A204.1 (cell line): ENCODE results near the gene SMYD2.

ENCODE experiments used
- FAIRE-seq: peaks from 2 replicates; lab custom pipeline; 2012; peaks lifted over from hg19 to GRCh38; lab: Jason Lieb, UNC

SMYD2 gene

DNA sequence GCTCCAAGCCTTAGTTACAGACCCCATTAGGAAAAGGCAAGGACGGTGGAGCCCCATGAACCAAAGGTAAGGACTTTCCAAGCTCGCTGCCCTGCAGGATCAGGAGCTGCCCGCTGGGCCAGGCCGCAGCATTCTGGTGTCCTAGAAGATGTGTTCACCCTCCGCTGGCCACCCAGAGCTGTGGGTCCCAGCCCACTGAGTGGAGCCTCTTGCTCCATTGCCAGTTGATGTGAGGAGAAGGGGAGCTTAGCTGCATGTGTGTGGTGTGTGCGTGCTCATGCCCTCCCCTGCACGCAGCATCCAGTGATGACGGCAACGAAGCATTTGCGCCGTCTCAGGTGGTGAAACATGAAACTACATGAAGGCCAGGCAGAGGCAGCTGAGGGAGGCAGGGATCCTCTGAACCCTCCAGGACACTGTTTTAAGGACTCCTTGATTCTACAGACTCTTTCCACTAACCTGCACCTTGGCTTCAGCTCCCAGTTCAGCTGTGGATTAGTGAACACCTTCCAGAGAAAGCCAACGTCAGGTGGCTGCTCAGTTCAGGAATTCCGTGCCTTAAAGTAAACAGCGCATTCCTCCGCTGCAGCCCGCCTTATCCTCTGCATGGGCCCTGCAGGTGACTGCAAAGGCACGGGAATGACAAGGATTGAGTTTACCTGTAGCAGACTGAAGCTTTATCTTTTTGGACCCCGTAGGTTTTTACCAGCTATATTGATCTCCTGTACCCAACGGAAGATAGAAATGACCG, 48.7 kb downstream of the SMYD2 start:
- FAIRE-seq, result no peak

DNA sequence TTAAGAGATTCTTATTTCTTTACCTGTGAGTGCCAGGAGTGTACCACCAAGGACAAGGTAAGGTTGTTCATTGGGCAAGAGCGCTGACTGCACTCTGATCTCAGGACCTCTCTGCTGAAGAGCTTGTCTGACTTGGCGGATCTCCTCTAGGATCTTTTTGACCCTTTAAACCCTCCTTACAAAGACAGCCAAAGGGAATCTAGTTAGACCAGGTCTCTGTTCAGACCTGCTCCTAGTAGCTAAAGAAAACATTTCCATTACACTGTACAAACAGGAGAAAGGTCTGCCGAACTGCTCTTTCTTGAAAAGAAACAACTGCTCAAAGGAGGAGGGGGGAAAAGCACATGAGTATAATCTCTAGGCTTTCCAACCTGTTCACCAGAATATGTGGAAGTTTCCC, 49.3 kb downstream of the SMYD2 start:
- FAIRE-seq, result no peak

DNA sequence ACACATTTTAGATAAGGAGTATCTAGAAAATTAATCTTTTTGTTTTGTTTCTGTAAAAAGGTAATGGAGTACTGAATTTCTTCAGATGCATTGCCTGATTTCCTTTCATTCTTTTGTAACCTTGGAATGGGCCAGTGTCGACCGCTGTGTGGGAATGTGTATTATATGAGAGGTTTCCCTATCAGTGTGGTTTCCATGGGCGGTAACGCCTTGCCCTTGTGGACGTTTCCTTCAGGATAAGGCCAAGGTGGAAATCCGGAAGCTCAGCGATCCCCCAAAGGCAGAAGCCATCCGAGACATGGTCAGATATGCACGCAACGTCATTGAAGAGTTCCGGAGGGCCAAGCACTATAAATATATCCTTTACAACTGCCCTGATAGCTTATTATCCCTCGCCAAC, 49.8 kb downstream of the SMYD2 start:
- no peak for FAIRE-seq

DNA sequence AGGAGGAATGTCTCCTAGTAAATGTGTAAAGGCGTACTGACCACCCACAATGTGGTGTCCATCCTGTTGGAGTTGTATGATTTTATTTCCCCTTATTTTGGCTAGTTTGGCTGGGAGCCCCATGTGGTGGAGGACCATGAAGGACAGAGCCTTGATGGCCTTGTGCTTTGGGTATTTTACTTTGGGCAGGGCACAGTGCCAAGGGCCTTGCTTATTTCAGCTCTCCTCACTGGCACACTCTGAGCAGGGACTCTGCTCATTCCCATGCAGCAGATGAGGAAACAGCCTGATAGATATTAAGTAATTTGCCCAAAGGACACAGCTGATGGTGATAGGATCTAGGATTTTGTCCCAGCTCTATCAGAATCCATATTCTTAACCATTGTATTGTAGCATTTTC, 50.2 kb downstream of the SMYD2 start:
- FAIRE-seq, result no peak

DNA sequence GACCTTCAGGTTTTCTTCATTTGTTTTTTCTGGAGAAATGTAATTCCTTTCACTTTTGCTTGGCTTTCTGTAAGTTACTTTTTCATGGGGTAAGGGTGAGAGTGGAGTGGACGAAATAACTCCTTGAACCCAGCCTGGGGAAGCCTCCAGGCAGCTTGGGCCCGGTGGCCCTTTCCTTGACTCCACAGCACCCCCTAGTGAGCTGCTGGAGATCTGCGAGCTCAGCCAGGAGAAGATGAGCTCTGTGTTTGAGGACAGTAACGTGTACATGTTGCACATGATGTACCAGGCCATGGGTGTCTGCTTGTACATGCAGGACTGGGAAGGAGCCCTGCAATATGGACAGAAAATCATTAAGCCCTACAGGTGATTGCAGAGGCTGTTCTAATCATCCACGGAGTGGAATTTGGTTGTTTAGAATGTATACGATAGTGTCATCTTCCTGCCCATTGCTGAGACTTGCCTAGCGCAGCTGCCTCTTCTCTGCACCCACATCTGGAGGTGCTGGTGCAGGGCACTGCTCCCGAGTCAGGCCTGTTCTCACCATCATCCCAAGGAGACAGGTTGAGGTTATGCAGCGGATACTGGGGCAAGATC, 51.0 kb downstream of the SMYD2 start:
- FAIRE-seq, result no peak

DNA sequence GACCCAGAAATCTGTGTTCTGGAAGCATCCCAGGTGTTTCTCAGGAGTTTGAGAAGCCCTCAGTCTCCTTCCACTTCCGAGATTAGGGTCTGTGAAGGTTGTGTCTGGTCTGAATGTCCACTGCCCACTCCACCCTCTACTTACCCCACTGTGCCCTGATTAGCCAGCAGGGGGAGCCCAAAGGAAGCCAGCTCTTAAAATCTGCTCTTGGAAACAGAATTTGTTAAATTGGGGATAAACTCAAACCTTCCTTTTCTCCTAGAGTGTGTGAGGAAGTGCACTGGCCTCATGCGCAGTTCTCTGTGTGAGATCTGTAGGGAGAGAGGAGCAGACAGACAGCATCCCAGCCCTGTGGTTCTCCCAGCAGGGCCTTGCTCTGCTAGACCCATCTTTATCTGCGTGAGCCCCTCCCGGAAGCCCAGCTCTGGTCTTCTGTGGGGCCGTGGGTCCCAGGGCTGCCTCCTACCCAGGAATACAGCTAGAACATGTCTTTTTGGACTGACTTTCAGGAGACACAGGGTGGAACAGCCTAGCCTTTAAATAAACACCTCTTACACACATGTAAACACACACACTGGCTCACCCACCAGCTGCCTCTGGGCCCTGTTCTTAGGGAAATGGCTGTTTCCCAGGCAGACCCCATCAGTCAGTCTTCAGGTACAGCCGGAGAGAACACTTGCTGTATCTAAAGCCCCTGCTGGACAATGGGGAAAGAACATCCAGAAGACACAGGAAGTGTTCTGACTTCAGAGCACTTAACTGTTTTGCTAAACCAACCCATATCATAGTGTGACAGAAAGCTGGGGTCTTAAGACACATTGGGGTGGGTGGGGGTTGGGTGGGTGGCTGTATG, 52.2 kb downstream of the SMYD2 start:
- no peak for FAIRE-seq

DNA sequence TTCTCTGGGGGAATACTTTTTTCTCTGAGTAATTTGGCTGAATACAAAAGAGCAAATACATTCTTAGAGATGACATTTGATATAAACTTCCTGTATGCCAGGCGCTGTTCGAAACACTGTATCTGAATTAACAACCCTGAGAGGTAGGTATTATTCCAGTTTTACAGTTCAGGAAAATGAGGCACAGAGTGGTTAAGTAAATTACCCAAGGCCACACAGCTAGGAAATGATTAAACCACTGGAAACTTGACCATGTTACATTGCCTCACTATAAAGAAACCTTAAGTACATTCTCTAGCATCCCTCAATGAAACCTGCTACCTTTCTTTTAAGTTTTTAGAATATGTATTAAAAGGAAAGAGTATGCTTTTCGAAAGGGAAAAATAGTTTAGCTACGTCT, 54.6 kb downstream of the SMYD2 start:
- no peak for FAIRE-seq

DNA sequence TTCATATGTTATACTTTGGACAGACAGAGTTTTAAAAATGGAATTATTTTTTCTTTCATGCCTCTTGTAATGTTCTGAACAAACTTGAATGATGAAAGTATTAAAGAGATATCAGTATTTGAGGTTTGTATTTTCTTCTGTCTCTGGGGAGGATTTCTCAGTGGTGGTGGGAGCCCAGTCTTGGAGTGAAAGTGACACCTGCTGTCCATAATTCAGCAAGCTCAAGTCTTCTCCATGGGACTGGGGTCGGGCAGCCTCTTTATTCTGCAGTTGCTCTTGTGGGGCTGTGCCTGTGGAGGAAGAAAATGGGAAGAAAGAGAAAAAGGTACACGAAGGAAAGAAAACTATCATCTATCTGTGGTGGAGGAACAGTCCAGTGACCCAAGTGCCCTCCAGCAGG, 56.1 kb downstream of the SMYD2 start:
- FAIRE-seq, result no peak

DNA sequence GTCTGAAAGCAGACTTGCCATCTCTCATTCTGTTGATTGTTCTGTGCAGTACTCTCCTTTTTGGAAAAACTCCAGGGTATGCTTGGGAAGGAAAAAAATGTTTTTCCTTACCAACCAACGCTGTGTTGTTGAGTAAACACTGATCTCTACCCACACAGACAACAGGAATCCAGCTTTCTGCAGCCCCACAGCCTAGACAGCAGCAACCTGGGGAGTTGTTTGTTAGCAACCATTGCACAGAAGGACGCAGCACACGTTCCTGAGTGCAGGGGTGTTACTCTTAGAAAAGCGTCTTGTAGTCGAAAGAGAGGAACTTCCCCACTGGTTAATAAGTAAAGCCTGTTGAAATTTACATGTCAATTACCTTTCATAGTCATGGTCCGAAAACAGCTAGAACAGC, 56.6 kb downstream of the SMYD2 start:
- no peak for FAIRE-seq

DNA sequence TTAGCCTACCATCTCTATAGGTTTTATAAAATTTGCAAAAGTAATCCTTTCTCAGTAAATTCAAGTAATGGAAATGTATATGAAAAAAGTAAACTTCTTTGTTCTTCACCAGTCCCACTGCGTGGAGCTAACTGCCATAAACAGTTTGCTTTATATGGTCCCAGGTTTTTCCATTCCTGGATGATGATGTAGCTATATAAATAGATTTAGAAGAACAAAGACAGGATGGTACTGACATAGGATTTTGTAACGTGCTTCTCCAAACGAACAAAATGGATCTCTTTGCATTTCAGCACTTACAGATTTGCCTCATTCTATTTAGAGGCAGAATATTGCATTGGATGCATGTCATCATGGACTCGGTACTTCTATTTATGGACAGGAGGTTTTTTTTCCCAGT, 57.3 kb downstream of the SMYD2 start:
- no peak for FAIRE-seq

DNA sequence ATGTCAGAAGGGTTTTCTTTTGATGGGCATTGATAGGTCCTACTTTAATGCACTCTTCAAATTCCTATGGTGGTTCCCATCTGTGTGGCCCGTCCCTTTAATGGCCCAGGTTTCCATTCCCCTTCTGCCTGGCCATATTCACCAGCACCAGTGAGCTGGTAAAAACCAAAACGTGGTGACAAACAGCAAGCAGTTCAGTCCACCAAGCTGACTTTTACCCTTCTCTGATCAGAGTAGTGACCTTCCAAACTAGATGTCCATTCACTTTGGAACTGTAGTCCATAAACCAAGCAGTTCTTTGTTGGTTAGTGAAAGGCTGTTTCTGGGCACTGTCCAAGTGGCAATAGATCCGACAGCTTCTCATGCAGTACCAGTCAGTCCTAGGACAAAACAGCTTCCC, 60.5 kb downstream of the SMYD2 start:
- no peak for FAIRE-seq

DNA sequence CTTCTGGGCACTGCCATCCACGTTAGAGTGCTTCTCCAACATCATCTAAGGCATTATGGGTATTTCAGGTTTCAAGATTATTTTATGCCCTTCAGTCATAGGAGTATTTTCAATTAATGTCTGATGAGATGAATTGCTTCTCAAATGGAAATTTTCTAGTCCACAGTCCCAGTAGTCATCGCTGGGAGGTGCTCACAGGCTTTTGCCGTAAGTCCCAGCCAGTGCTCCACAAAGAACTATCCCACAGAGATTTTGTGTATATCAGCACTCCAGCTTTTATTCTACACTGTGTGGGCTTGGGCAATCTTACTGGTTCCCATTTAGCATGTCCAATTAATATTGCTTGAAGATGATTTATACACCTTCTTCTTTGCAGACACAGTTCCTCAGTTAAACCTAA, 61.0 kb downstream of the SMYD2 start:
- FAIRE-seq, result no peak

DNA sequence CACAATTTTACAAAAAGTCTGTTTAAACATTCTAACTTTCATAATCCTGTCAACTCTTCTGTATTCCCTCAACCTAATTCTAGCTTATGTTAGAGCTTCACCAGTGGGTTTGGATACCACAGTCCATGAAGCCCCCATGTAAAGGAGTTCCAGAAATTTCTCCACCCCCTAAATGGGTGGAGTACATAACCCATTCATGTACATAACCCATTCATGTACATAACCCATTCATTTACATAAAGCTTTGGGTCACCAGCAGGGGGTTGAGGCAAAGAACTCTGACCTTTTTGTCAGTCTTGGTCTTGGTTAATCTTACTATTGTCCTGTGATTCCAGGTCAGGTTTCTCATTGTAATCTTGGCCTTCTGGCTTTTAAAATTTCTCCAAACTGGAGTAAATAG, 61.6 kb downstream of the SMYD2 start:
- no peak for FAIRE-seq

DNA sequence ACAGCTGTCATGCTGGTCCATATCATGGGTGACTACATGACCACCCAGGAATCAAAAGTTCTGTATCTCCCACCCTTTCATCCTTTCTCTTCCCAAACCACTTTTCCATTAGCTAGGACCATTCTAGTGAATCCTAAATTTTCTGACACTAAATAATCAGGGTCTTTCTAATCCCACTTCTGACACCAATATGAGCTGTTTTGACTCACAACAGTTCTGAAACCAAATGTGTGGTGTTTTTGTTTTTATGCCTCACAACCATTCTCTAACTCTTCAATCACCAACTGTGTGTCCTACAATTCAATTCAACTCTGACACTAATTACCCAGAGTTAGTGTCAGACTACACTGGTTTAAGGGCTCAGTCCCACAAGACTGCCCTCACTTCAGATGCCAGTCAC, 63.9 kb downstream of the SMYD2 start:
- no peak for FAIRE-seq

DNA sequence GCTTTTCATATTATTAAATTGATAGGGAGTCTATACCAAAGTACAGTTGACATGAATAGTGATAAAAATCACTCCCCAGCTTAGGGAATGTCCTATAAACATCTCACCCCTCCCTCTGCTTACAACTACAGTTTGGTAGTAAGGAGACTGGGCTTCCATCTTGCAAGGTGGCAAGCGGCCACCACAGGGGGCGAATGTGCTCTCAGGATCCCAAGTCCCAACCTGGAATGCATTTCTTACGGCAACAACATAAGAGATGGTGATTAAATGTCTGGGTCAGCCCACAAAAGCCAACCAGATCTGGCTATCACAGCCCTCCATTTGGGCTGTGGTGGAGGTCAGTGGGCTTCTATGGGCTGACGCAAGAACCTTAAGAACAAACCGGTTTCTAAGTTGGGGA, 68.0 kb downstream of the SMYD2 start:
- FAIRE-seq, result no peak

DNA sequence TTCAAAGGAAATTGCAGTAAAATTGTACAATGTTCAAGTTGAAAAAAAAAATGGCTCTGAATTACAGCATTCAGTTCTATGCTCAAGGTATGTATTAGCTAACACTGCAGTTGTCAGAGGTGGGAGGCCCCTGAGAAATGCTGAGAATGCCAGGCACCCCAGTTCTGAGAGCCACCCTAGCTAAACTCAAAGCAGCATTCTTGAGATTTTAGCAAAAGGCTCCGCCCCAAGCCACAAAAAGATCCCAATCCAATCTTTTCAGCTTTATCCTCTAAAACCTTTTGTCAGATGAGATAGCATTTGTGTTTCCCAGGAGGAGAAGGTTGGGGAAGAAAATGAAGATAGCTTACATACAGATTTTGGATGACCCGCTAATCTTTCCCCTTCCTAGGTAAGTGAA, 68.8 kb downstream of the SMYD2 start:
- FAIRE-seq, result no peak

DNA sequence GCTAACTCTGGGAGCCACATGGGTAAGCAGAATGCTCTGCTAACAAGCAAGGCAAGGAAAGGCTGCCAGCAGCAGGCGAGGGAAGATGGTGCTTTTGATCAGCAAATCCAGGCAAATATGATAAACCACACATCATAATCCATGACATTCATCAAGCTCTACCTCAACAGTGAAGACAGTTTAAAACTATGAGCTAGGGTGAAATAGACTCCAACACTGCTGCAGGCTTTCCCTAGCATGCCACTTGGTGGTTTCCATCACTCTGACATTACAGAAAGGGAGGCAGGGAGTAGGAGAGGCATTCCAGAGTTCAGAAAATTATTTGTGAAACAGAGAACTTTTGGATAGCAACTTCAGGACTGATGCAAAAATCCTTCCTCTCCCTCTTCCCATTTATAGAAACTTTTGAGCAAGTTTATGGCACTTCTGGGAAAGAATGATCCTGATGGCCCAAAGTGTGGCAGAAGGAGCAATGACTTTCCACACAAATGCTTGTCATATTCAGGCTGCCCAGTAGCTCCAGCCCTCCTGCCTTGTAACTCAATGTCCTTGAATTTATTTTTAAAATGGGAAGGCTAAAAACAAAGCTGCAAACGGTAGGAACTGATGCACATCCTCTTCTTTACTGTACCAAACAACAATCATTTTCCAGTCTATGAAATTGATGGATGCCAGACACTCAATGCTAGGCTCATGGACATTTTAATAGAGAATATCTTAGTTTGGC, 70.8 kb downstream of the SMYD2 start:
- no peak for FAIRE-seq

DNA sequence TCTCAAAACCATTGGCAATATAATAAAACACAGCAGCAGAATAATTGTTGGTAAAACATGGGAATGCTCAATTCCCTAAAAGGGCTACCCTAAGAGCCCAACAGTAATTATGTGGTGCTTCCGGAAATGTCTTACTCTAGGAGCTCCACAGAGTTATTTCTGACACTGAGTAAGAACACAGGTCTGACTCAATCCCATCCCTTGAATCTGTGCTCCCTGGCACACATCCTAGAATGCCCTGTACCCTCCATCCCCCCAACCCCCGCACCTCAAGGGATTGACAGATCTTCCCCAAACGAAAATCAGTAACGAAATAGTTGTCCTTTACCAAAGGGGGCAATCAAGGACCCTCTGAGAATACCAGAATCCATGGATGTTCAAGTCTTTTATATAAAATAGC, 71.9 kb downstream of the SMYD2 start:
- FAIRE-seq, result no peak

DNA sequence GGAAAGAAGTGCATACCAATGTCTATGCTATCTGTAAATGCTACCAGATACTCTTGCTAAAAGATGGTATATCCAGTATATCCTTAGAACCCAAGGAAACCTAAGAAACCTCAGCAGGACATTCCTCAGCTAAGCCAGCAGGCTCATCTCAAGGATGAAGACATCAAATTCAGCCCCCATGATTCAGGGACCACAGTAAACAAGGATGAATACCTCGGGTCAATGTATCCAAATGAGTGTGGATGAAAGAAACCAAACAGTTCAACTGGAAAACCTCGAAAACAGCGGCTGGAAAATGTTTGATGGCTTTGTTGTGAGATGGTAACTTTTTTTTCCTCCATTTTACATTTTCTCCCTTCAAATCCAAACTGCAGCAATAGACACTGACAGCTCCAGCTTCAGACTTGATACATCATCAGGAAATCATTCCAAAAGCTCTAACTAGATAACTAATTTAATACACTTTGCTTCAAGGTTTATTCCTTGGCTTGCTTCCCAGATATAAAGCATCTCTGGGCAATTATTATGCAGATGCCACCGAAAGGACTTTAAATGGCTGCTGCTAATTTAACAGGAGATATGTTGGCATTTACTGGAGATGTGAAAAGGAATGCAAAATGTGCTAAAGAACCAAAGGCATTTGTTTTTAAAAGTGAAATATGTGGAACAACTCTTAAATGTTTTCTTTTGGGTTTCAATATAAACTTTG, 73.6 kb downstream of the SMYD2 start:
- FAIRE-seq, result no peak

DNA sequence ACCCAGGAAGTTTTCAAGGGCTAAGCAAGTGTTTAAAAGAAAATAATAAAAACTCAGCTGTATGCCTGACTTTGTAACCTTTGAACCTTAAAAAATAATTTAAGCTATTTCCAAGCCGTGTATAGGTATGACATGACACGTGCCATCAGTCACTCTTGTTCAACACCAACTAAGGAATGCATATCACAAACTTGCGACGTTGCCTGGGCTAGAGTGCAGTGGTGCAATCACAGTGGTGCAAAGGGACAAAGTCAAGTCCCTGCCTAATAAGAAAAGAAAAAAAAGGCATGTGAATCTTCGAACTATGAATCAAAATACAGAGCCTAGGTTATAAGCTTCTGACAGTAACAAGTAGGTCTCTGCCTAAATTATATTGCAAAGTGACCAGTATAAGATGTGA, 79.2 kb downstream of the SMYD2 start:
- no peak for FAIRE-seq

DNA sequence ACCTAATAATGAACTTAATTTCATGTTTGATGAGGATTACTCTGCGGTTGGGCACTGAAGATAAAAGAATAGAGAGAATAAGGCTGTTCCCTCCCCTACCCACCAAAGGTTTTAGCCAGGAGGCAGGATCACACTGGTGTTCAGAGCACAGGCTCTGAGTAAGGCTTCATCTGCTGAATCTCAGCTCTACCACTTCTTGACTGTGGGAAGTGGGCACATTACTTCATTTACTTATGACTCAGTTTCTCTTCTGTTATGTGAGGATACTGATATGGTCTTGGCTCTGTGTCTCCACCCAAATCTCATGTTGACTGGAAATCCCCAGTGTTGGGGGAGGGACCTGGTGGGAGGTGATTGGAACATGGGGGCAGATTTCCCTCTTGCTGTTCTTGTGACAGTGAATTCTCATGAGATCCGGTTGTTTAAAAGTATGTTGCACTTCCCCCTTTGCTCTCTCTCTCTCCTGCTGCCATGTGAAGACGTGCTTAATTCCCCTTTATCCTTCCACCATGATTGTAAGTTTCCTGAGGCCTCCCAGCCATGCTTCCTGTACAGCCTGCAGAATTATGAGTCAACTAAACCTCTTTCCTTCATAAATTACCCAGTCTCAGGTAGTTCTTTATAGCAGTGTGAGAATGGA, 79.7 kb downstream of the SMYD2 start:
- FAIRE-seq, result no peak

DNA sequence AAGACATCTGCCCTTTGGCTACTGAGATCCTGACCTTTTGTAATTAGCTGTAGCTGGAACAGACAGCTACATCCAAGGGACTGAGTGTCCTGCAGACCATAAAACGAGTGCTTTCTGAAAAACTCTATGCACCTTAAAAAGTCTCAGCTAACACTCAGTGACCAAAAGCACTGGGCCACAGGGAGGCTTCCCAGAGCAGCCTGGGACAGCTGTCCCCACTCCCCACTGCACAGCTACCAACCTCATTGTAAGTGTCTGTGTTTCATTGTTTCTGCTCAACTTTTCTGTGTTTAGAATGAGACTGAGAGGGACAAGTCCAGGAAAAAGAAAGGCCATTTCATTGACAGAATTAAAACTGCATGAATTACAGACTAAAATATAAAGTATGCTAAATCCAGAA, 80.7 kb downstream of the SMYD2 start:
- no peak for FAIRE-seq
